Esophagus muscularis mucosa (tissue), 4 donors: ENCODE results near the gene ASCL1. TPM values are rescaled to one million over a fixed set of nuclear protein-coding genes. Genes with fewer than 3 reads are reported as not detected.

Experiments used
- DNase-seq: peaks from one replicate; pipeline ENCODE4 v3.0.0-alpha.2; 2017; ENCODE audit errors: extremely low spot score
- H3K27ac ChIP-seq, 4 donors: fragments of 200-600 bp; sonication (generic); replicated peaks in 1 of 4; 1 replicate in 3 of 4; 2 replicates in 1 of 4; pipeline ENCODE4 v1.5.1; 2016 to 2019; ENCODE audit warnings: mild to moderate bottlenecking in 1 of 4
- H3K27me3 ChIP-seq, 4 donors: fragments of 200-600 bp; sonication (generic); one replicate each; pipeline versions ENCODE4 v1.5.1 to v1.6.0; 2016 to 2019
- H3K36me3 ChIP-seq, 4 donors: fragments of 200-600 bp; sonication (generic); one replicate each; pipeline ENCODE4 v1.5.1; 2016 to 2019
- H3K4me1 ChIP-seq, 4 donors: fragments of 200-600 bp; sonication (generic); one replicate each; pipeline ENCODE4 v1.5.1; 2016 to 2019
- H3K4me3 ChIP-seq, 4 donors: fragments of 200-600 bp; sonication (generic); 1 replicate in 2 of 4; 2 replicates in 2 of 4; pipeline ENCODE4 v1.5.1; 2016 to 2019; ENCODE audit warnings: mild to moderate bottlenecking in 4 of 4, moderate library complexity in 1 of 4
- H3K9me3 ChIP-seq, 4 donors: fragments of 200-600 bp; sonication (generic); 1 replicate in 3 of 4; 2 replicates in 1 of 4; pipeline ENCODE4 v1.5.1; 2016 to 2019
- CTCF ChIP-seq, 3 experiments: fragments of 200-600 bp in 2 of 3; fragments of 450-650 bp in 1 of 3; sonication (generic) in 2 of 3; IDR thresholded peaks; one replicate each; pipeline ENCODE4 v1.5.1; 2017 to 2019; ENCODE audit warnings: antibody characterized with exemption in 3 of 3, mild to moderate bottlenecking in 2 of 3, moderate library complexity in 1 of 3
- EP300 ChIP-seq: sonication (generic); formaldehyde crosslinking; IDR thresholded peaks from one replicate; pipeline ENCODE4 v1.6.1; 2017; ENCODE audit warnings: antibody characterized with exemption
- POLR2A ChIP-seq: fragments of 450-650 bp; IDR thresholded peaks from one replicate; pipeline ENCODE4 v1.6.1; 2017; ENCODE audit warnings: antibody characterized with exemption, moderate library complexity, mild to moderate bottlenecking, low read depth
- POLR2AphosphoS5 ChIP-seq, 2 donors: sonication (generic); formaldehyde crosslinking; IDR thresholded peaks; one replicate each; pipeline ENCODE4 v1.6.1; 2017; ENCODE audit warnings: antibody characterized with exemption in 2 of 2
- WGBS: methylation state at CpG from one replicate; pipeline ENCODE4 v1.1.5; 2018; 5-methylcytosine and 5-hydroxymethylcytosine counted together
- intact Hi-C: fragments of 100-400 bp; cut with DNase I; formaldehyde crosslinking; loops from one replicate; pipeline ENCODE4 v1.15.1; 2023
- total RNA-seq, 4 donors: library from RNA; depleted of rRNA; stranded (reverse); fragments of >200 nt; gene quantifications; one replicate each; pipeline versions ENCODE4 v1.1.0 to v1.2.1, GENCODE V29; 2016

The ASCL1 gene
- total RNA-seq, 4 donors from 2014 or later: 0.17 TPM; not detected in 3

- Histone ChIP-seq H3K27ac (no peak overlapping the region), H3K36me3 (no peaks in the 10 kb centered on the region), H3K9me3 (peaks cover 0 to 7% (median 2%) of the 10 kb centered on the region in 4 donors), H3K4me3 (peak overlapping the region; percentile 47 to 54 (median 50)), H3K27me3 (peaks cover 0 to 98% (median 50%) of the 10 kb centered on the region in 4 donors), H3K4me1 (peaks cover 9 to 39% (median 36%) of the 10 kb centered on the region in 4 donors)
- TF ChIP-seq EP300 (no peak), CTCF (IDR thresholded peaks at IDR 0.05) (no peak), POLR2AphosphoS5 (IDR thresholded peaks at IDR 0.05) (no peak), POLR2A (no peak)
- WGBS: 11% methylated on average over 15 of the region's 15 CpGs
- DNase-seq: no peak
- intact Hi-C loops: no loop called here
These were observed 1.3 kb downstream of the ASCL1 start for GRCh38 chr12:102958830-102959176.

GRCh38 chr12:102959391-102959790 lies 1.9 kb downstream of the ASCL1 start:
- H3K9me3 ChIP-seq: peaks cover 0 to 9% (median 3%) of the 10 kb centered on the region in 4 donors
- 20% methylated on average over 14 of the region's 14 CpGs for WGBS
- H3K4me1 ChIP-seq: peaks cover 9 to 39% (median 36%) of the 10 kb centered on the region in 4 donors
- H3K27me3 ChIP-seq: peaks cover 0 to 98% (median 54%) of the 10 kb centered on the region in 4 donors
- H3K27ac ChIP-seq: no peak overlapping the region
- no peak for DNase-seq
- intact Hi-C loops: no loop called here
- no peak overlapping the region for H3K4me3 ChIP-seq
- TF ChIP-seq POLR2A (no peak), EP300 (no peak), POLR2AphosphoS5 (IDR thresholded peaks at IDR 0.05) (no peak), CTCF (IDR thresholded peaks at IDR 0.05) (no peak)
- H3K36me3 ChIP-seq: no peaks in the 10 kb centered on the region

- intact Hi-C loops: no loop called here
- peaks cover 9 to 50% (median 43%) of the 10 kb centered on the region in 4 donors for H3K4me1 ChIP-seq
- H3K9me3 ChIP-seq: peaks cover 0 to 9% (median 3%) of the 10 kb centered on the region in 4 donors
- WGBS: 16% methylated on average over 19 of the region's 19 CpGs
- no peak for DNase-seq
- no peak overlapping the region for H3K4me3 ChIP-seq
- H3K27ac ChIP-seq: no peak overlapping the region
- no peaks in the 10 kb centered on the region for H3K36me3 ChIP-seq
- peaks cover 0 to 98% (median 56%) of the 10 kb centered on the region in 4 donors for H3K27me3 ChIP-seq
- TF ChIP-seq POLR2AphosphoS5 (IDR thresholded peaks at IDR 0.05) (no peak), POLR2A (no peak), CTCF (IDR thresholded peaks at IDR 0.05) (no peak), EP300 (no peak)
These were observed 3.4 kb downstream of the ASCL1 start for GRCh38 chr12:102960766-102961465.

GRCh38 chr12:102961466-102961855 lies 4.0 kb downstream of the ASCL1 start:
- Histone ChIP-seq H3K36me3 (no peaks in the 10 kb centered on the region), H3K4me3 (no peak overlapping the region), H3K4me1 (peaks cover 9 to 45% (median 38%) of the 10 kb centered on the region in 4 donors), H3K9me3 (peaks cover 0 to 9% (median 3%) of the 10 kb centered on the region in 4 donors), H3K27ac (no peak overlapping the region), H3K27me3 (peaks cover 0 to 98% (median 50%) of the 10 kb centered on the region in 4 donors)
- intact Hi-C loops: no loop called here
- DNase-seq: no peak
- TF ChIP-seq POLR2A (no peak), CTCF (IDR thresholded peaks at IDR 0.05) (no peak), POLR2AphosphoS5 (IDR thresholded peaks at IDR 0.05) (no peak), EP300 (no peak)
- 13% methylated on average over 8 of the region's 8 CpGs for WGBS
